ENCODE measurements around the gene PADI4. TPM values are rescaled to one million over a fixed set of nuclear protein-coding genes. Genes with fewer than 3 reads are reported as not detected.
A peak's percentile ranks its signal among the peaks of the same experiment; 100 is the strongest.
"Not testable (repeated sequence)": the region's sequence is repeated elsewhere in the genome, so short reads cannot be mapped to it uniquely, and the experiment has no call there.

The PADI4 gene
- total RNA-seq, 1 experiment from 2014 or later = not detected

DNA sequence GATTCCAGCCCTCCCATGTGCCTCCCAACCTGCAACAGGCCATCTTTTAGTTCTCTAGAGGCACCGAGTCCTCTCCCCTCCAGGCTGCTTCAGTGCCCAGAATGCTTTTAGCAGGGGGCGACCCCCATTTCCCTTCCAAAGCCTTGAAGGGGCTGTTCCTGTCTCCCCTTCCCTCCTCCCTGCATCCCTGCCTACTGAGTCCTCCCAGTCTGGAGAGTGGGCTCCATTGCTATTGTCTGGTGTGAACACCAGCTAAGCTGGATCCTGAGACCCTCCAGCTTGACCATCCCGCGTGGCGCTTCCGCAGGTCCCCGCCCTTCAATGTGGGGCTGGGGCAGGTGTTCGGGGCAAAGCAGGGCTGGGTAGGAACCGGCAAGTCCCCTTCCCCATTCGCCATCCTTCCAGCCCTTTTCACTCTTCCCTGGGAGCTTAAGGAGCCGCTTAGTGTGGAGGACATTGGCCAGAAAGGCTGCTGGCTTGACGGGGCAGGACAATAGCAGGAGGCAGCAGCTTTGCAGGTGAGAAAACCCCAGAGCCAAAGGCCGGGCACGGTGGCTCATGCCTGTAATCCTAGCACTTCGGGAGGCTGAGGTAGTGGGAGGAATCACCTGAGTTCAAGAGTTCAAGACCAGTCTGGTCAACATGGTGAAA is 96.2 kb downstream of the PADI4 start:
- in situ Hi-C loops (cut with HindIII; ENCODE audit: low pct_unique_long_range_greater_than_20kb, low sequenced_read_pairs) = no loop called here
- no peak for DNase-seq (ENCODE audit: low read depth)

GRCh38 chr1:17404820-17405219 is 96.8 kb downstream of the PADI4 start:
- no peak for DNase-seq (ENCODE audit: low read depth)
- in situ Hi-C loops (cut with HindIII; ENCODE audit: low pct_unique_long_range_greater_than_20kb, low sequenced_read_pairs) = no loop called here

DNA sequence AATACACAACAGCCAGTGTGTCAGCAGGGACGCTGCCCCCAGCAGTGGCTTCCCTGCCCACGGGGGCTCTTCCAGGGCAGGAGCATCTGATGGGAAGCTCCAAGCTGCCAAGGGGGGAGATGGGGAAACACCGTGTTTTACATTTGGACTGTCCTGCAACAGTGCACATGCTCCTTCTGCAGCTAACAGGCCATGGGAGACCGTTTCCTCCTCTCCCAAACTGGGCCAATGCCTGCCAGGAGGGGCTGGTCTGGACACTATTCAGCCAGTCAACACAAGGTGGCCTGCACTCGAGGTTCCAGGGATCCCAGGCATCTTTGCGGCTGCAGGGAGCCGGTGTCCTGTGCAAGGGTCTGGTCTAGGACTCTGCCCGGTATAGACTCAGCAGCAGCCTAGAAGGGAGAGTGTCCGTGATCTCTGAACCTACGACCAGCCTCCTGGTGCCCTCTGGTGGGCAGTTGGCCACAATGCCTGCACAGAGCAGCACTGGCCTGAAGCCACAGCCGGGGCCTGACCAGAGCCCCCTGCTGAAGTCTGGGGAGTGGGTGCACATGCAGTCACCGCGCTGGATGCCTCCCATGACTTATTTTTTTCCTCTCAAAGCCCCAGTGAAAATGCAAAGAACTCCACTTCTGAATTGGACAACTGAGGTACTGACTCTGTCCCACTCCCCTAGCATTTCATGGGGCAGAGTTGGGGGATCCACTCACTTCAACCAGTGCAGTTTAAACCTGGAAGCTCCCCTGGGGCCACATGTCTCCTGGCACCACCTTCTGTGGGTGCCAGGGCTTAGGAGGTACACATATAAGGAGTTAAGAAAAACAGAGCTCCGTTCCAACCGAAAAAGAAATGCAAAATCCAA is 98.1 kb downstream of the PADI4 start:
- in situ Hi-C loops (cut with HindIII; ENCODE audit: low pct_unique_long_range_greater_than_20kb, low sequenced_read_pairs) = no loop called here
- DNase-seq (ENCODE audit: low read depth) = peak; percentile 49

GRCh38 chr1:17406760-17407475 is 98.9 kb downstream of the PADI4 start:
- DNase-seq (ENCODE audit: low read depth); in situ Hi-C loops (cut with HindIII; ENCODE audit: low pct_unique_long_range_greater_than_20kb, low sequenced_read_pairs): not testable (repeated sequence)

DNA sequence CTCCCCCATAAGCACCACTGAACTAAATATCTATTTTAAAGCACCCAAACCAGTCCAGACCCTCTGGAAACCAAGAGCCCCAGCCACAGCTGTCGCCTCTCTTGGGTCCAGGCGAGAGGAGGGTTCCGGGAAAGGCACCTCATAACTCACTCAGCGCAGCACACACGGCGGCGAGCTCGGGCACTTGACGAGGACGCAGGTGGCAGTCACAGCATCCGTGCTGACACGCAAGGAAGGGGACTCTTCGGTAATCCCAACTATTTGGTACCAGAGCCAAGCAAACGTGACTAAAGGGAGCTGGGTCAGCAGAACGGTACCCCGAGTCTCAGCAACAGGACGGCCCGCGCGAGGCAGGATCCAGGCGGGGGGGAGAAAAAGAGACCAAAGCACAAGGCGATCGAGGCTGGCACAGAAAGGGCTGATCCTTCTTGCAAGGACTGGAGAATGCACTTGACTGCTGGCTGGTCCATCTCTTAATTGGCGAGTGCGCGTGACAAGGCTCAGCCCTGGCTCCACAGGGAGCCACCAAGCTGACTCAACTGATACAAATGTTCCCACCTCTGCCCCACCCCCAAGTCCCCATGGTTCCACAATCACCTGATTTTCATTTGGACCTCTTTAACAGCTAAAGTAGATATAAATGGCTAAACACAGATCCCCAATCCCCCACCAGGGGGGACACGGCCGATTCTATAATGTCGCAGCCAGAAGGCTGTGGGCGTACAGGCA is 100.0 kb downstream of the PADI4 start:
- in situ Hi-C loops (cut with HindIII; ENCODE audit: low pct_unique_long_range_greater_than_20kb, low sequenced_read_pairs); DNase-seq (ENCODE audit: low read depth): not testable (repeated sequence)

- in situ Hi-C loops (cut with HindIII; ENCODE audit: low pct_unique_long_range_greater_than_20kb, low sequenced_read_pairs) = no loop called here
- DNase-seq (ENCODE audit: low read depth) = no peak
These were observed 101.4 kb downstream of the PADI4 start for GRCh38 chr1:17409391-17409811.

DNA sequence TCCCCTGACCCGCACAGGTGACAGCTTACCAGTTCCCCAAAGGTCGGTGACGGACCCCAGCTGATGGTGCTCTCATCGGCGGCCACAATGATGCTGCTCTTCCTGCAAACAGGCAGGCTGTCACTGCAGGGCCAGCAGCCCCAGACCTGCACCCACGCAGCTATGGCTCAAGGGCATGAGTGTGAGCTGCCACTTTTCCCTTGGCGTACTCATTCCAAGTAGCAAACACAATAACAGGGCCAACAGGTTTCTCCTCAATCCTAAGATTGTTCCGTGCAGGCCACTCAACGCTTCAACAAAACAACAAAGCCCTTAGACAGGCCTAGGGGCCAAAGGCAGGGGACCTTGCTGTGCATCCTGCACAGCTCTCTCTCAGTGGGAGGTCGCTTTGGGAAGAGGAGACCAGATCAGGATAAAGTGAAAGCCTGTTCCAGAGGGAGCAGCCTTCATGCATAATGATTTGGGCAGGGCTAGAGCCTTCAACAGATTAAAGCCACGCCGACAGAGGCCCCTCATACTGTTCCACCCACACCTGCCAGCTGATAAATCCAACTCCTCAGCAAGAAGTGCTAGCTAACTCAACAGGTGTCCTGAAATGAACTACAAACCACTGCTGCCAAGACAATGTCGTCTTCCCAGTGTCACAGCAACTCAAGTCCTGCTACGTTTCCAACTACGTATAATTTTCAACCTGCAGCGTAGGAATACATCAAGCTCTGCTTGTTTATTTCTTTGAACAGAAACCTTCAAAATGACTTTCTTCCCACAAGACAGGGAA is 104.3 kb downstream of the PADI4 start:
- no peak for DNase-seq (ENCODE audit: low read depth)
- in situ Hi-C loops (cut with HindIII; ENCODE audit: low pct_unique_long_range_greater_than_20kb, low sequenced_read_pairs) = no loop called here

Other genes starting within 250 kb of the PADI4 start
- gene PADI2, start 188.7 kb upstream of the PADI4 start, total RNA-seq (2014; rRNA removed; shearing (Covaris generic); ENCODE audit: low replicate concordance) = 0.20 TPM in 1 of 2 replicates, not detected in the other
- gene PADI1, start 103.1 kb upstream of the PADI4 start, total RNA-seq (2014; rRNA removed; shearing (Covaris generic); ENCODE audit: low replicate concordance) = 4.4 and 7.2 TPM in 2 replicates
- gene PADI3, start 59.1 kb upstream of the PADI4 start, total RNA-seq (2014; rRNA removed; shearing (Covaris generic); ENCODE audit: low replicate concordance) = 82.9 and 83.2 TPM in 2 replicates
- gene PADI6, start 64.0 kb downstream of the PADI4 start, total RNA-seq (2014; rRNA removed; shearing (Covaris generic); ENCODE audit: low replicate concordance) = not detected in 2 replicates
- gene RCC2, start 131.5 kb downstream of the PADI4 start, total RNA-seq (2014; rRNA removed; shearing (Covaris generic); ENCODE audit: low replicate concordance) = 141 and 145 TPM in 2 replicates
- 23.1 and 31.0 TPM in 2 replicates for gene ARHGEF10L, start 231.5 kb downstream of the PADI4 start, total RNA-seq (2014; rRNA removed; shearing (Covaris generic); ENCODE audit: low replicate concordance)

All from Caki2 (cell line).